OCI-LY7 (cell line): Measurements from ENCODE around the gene PRKD1.
"Not testable (repeated sequence)": the region's sequence is repeated elsewhere in the genome, so short reads cannot be mapped to it uniquely, and the experiment has no call there.

Experiments
- EZH2phosphoT487 ChIP-seq: fragments of 200-600 bp; sonication (generic); IDR thresholded peaks from 2 replicates; pipeline ENCODE4 v1.6.1; 2018; ENCODE audit warnings: low read depth, borderline replicate concordance, mild to moderate bottlenecking, mixed run types, antibody characterized with exemption, low read length, moderate library complexity, mixed read lengths
- TF ChIP-seq, protein P1 (sequence below): fragments of 200-600 bp; sonication (generic); conservative IDR thresholded peaks from 2 replicates; pipeline ENCODE4 v1.5.1; 2014; ENCODE audit warnings: mild to moderate bottlenecking, antibody characterized with exemption, low read length, moderate library complexity, mixed read lengths

DNA sequence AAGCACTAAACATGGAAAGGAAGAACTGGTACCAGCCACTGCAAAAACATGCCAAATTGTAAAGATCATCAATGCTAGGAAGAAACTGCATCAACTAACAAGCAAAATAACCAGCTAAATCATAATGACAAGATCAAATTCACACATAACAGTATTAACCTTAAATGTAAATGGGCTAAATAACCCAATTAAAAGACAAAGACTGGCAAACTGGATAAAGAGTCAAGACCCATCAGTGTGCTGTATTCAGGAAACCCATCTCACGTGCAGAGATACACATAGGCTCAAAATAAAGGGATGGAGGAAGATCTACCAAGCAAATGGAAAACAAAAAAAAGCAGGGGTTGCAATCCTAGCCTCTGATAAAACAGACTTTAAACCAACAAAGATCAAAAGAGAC is 150.5 kb downstream of the PRKD1 start:
- TF ChIP-seq, protein P1, sequence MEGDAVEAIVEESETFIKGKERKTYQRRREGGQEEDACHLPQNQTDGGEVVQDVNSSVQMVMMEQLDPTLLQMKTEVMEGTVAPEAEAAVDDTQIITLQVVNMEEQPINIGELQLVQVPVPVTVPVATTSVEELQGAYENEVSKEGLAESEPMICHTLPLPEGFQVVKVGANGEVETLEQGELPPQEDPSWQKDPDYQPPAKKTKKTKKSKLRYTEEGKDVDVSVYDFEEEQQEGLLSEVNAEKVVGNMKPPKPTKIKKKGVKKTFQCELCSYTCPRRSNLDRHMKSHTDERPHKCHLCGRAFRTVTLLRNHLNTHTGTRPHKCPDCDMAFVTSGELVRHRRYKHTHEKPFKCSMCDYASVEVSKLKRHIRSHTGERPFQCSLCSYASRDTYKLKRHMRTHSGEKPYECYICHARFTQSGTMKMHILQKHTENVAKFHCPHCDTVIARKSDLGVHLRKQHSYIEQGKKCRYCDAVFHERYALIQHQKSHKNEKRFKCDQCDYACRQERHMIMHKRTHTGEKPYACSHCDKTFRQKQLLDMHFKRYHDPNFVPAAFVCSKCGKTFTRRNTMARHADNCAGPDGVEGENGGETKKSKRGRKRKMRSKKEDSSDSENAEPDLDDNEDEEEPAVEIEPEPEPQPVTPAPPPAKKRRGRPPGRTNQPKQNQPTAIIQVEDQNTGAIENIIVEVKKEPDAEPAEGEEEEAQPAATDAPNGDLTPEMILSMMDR = not testable (repeated sequence)
- not testable (repeated sequence) for TF ChIP-seq EZH2phosphoT487
